ENCODE data around the gene TYW5.
A peak's percentile ranks its signal among the peaks of the same experiment; 100 is the strongest.

TYW5 gene

GRCh38 chr2:199955339-199956061 is at the start of gene TYW5, which contains the start of gene MAIP1:
TSS of gene TYW5 (minus strand) at chr2:199955491. CDS start at chr2:199955470, 21 bp downstream.
TSS of gene MAIP1 (plus strand) at chr2:199955582. CDS start at chr2:199955799, 217 bp downstream.
- peak; percentile 89 for DNase-seq

GRCh38 chr2:200003444-200003843 is 48.2 kb upstream of the TYW5 start:
- DNase-seq, result no peak

GRCh38 chr2:200000444-200001163 is 45.3 kb upstream of the TYW5 start:
- DNase-seq, result no peak

GRCh38 chr2:199999166-199999565 is 43.9 kb upstream of the TYW5 start:
- DNase-seq, result no peak

GRCh38 chr2:199997296-199997695 is 42.0 kb upstream of the TYW5 start:
- no peak for DNase-seq

GRCh38 chr2:199994896-199995295 is 39.6 kb upstream of the TYW5 start:
- no peak for DNase-seq

- no peak for DNase-seq
Observed at GRCh38 chr2:199994371-199994770, 39.1 kb upstream of the TYW5 start.

GRCh38 chr2:199992296-199992695 is 37.0 kb upstream of the TYW5 start:
- DNase-seq, result no peak

GRCh38 chr2:199991691-199992090 is 36.4 kb upstream of the TYW5 start:
- no peak for DNase-seq

GRCh38 chr2:199989822-199990221 is 34.5 kb upstream of the TYW5 start:
- no peak for DNase-seq

- DNase-seq, result no peak
Observed at GRCh38 chr2:199988151-199988550, 32.9 kb upstream of the TYW5 start.

- no peak for DNase-seq
Observed at GRCh38 chr2:199987586-199987985, 32.3 kb upstream of the TYW5 start.

GRCh38 chr2:199985625-199986207 is 30.4 kb upstream of the TYW5 start:
- peak; percentile 71 for DNase-seq

GRCh38 chr2:199984755-199985154 is 29.5 kb upstream of the TYW5 start:
- DNase-seq, result no peak

GRCh38 chr2:199984159-199984558 is 28.9 kb upstream of the TYW5 start:
- DNase-seq, result no peak

GRCh38 chr2:199983534-199983933 is 28.2 kb upstream of the TYW5 start:
- DNase-seq, result no peak

GRCh38 chr2:199982126-199982843 is 27.0 kb upstream of the TYW5 start:
- DNase-seq, result no peak

GRCh38 chr2:199979832-199980628 is 24.7 kb upstream of the TYW5 start:
- DNase-seq, result peak; percentile 95

- no peak for DNase-seq
Observed at GRCh38 chr2:199979398-199979797, 24.1 kb upstream of the TYW5 start.

- no peak for DNase-seq
Observed at GRCh38 chr2:199977984-199978415, 22.7 kb upstream of the TYW5 start.

- no peak for DNase-seq
Observed at GRCh38 chr2:199975273-199975895, 20.1 kb upstream of the TYW5 start.

- no peak for DNase-seq
Observed at GRCh38 chr2:199973703-199974102, 18.4 kb upstream of the TYW5 start.

All from activated CD8-positive, alpha-beta memory T cell treated with anti-CD3 and anti-CD28 coated beads, Interleukin-2, amount 50 U/mL, for 48 hours (primary cell).